DMS79 (cell line): ENCODE data around the gene GLTPD2.

Experiments used
- DNase-seq: peaks from one replicate; lab custom pipeline; 2025; lab: John Stamatoyannopoulos, UW

The GLTPD2 gene

GRCh38 chr17:4788807-4789700 lies at the start of gene GLTPD2:
Gene GLTPD2, plus strand, starts transcription at chr17:4788964. Its CDS starts 48 bp downstream, at chr17:4789012.
- no peak for DNase-seq

- no peak for DNase-seq
Measured at GRCh38 chr17:4739122-4740024, 49.4 kb upstream of the GLTPD2 start, which contains the start of the genes CXCL16 and ZMYND15. Gene CXCL16, minus strand, starts transcription at chr17:4739928. Its CDS starts 589 bp downstream, at chr17:4739339. Gene ZMYND15, plus strand, starts transcription at chr17:4739833. Its CDS starts 716 bp downstream, at chr17:4740549.

GRCh38 chr17:4740025-4740351 lies 48.8 kb upstream of the GLTPD2 start:
- no peak for DNase-seq

GRCh38 chr17:4740584-4740983 lies 48.2 kb upstream of the GLTPD2 start:
- no peak for DNase-seq

GRCh38 chr17:4741544-4741943 lies 47.2 kb upstream of the GLTPD2 start:
- DNase-seq = no peak

- no peak for DNase-seq
Measured at GRCh38 chr17:4742133-4742532, 46.6 kb upstream of the GLTPD2 start.

GRCh38 chr17:4742629-4743028 lies 46.1 kb upstream of the GLTPD2 start:
- DNase-seq = no peak

GRCh38 chr17:4743216-4743615 lies 45.5 kb upstream of the GLTPD2 start:
- DNase-seq = no peak

GRCh38 chr17:4743898-4744297 lies 44.9 kb upstream of the GLTPD2 start:
- no peak for DNase-seq

GRCh38 chr17:4744999-4745969 lies 43.5 kb upstream of the GLTPD2 start:
- no peak for DNase-seq

GRCh38 chr17:4747847-4748246 lies 40.9 kb upstream of the GLTPD2 start:
- DNase-seq = no peak

GRCh38 chr17:4748686-4749085 lies 40.1 kb upstream of the GLTPD2 start:
- no peak for DNase-seq

- no peak for DNase-seq
Measured at GRCh38 chr17:4750606-4751005, 38.2 kb upstream of the GLTPD2 start.

GRCh38 chr17:4751932-4752331 lies 36.8 kb upstream of the GLTPD2 start:
- no peak for DNase-seq

- no peak for DNase-seq
Measured at GRCh38 chr17:4753392-4753791, 35.4 kb upstream of the GLTPD2 start.

GRCh38 chr17:4759776-4760236 lies 29.0 kb upstream of the GLTPD2 start:
- DNase-seq = no peak

GRCh38 chr17:4764595-4764994 lies 24.2 kb upstream of the GLTPD2 start:
- DNase-seq = no peak

- no peak for DNase-seq
Measured at GRCh38 chr17:4766201-4766600, 22.6 kb upstream of the GLTPD2 start.

- DNase-seq = no peak
Measured at GRCh38 chr17:4766723-4767122, 22.0 kb upstream of the GLTPD2 start.

- no peak for DNase-seq
Measured at GRCh38 chr17:4768298-4768697, 20.5 kb upstream of the GLTPD2 start.

GRCh38 chr17:4769628-4770027 lies 19.1 kb upstream of the GLTPD2 start:
- no peak for DNase-seq
